Karpas-422 (cell line): ENCODE measurements around the gene SUGCT. TPM values are rescaled to one million over a fixed set of nuclear protein-coding genes. Genes with fewer than 3 reads are reported as not detected.

ENCODE experiments used
- DNase-seq: peaks from one replicate; pipeline ENCODE4 v3.0.0-alpha.2; 2015
- H2AFZ ChIP-seq: fragments of 200-600 bp; sonication (generic); 2 replicates; pipeline ENCODE4 v1.6.1; 2014; ENCODE audit warnings: antibody characterized with exemption, low read length, mixed read lengths
- H3K27ac ChIP-seq: fragments of 200-600 bp; sonication (generic); 2 replicates; pipeline ENCODE4 v1.5.1; 2014; ENCODE audit warnings: mild to moderate bottlenecking, low read length, moderate library complexity
- H3K27me3 ChIP-seq: fragments of 200-600 bp; sonication (generic); 2 replicates; pipeline ENCODE4 v1.6.1; 2014; ENCODE audit warnings: low read length, mixed read lengths
- H3K36me3 ChIP-seq: fragments of 200-600 bp; sonication (generic); 2 replicates; pipeline ENCODE4 v1.6.1; 2014; ENCODE audit warnings: low read length, mixed read lengths; ENCODE audit not compliant: insufficient read depth
- H3K4me1 ChIP-seq: fragments of 200-600 bp; sonication (generic); 2 replicates; pipeline ENCODE4 v1.6.1; 2014; ENCODE audit warnings: mild to moderate bottlenecking, low read length, mixed read lengths
- H3K4me2 ChIP-seq: fragments of 200-600 bp; sonication (generic); 2 replicates; pipeline ENCODE4 v1.6.1; 2014; ENCODE audit warnings: low read length, low read depth, mild to moderate bottlenecking; ENCODE audit not compliant: poor library complexity, severe bottlenecking
- H3K4me3 ChIP-seq: fragments of 200-600 bp; sonication (generic); 2 replicates; pipeline ENCODE4 v1.5.1; 2014; ENCODE audit warnings: mild to moderate bottlenecking, antibody characterized with exemption, low read length, mixed read lengths
- H3K79me2 ChIP-seq: fragments of 200-600 bp; sonication (generic); 2 replicates; pipeline ENCODE4 v1.6.1; 2014; ENCODE audit warnings: mild to moderate bottlenecking, low read length, mixed read lengths
- H3K9ac ChIP-seq: fragments of 200-600 bp; sonication (generic); 2 replicates; pipeline ENCODE4 v1.6.0; 2014; ENCODE audit warnings: low read length
- H3K9me2 ChIP-seq: fragments of 200-600 bp; sonication (generic), shearing (Covaris generic); replicated peaks from 2 replicates; pipeline ENCODE4 v1.6.0; 2014; ENCODE audit warnings: mild to moderate bottlenecking, low read length, moderate library complexity; ENCODE audit not compliant: insufficient read depth
- H3K9me3 ChIP-seq: fragments of 300-700, 200-600 bp; sonication (generic); 2 replicates; pipeline ENCODE4 v1.6.1; 2014; ENCODE audit warnings: low read length, mixed read lengths
- H4K20me1 ChIP-seq: fragments of 200-600 bp; sonication (generic); 2 replicates; pipeline ENCODE4 v1.6.1; 2014; ENCODE audit warnings: mild to moderate bottlenecking, antibody characterized with exemption, low read length, low read depth; ENCODE audit not compliant: insufficient read depth
- total RNA-seq: library from RNA; depleted of rRNA; stranded (reverse); fragments of >200 nt; shearing (Covaris generic); gene quantifications from 2 replicates; pipeline ENCODE4 v1.2.3, GENCODE V29; 2014; ENCODE audit warnings: low replicate concordance

SUGCT gene
- total RNA-seq, 1 experiment from 2014 or later = 0.48 TPM

GRCh38 chr7:40192036-40192435 is 57.2 kb downstream of the SUGCT start:
- Histone ChIP-seq H3K4me3 (no peak overlapping the region), H3K27me3 (no peaks in the 10 kb centered on the region), H4K20me1 (no peaks in the 10 kb centered on the region), H2AFZ (no peak overlapping the region), H3K4me2 (no peak overlapping the region), H3K9me3 (no peaks in the 10 kb centered on the region), H3K9ac (no peak overlapping the region), H3K27ac (no peak overlapping the region), H3K36me3 (no peaks in the 10 kb centered on the region), H3K79me2 (no peaks in the 10 kb centered on the region), H3K4me1 (no peaks in the 10 kb centered on the region), H3K9me2 (no peaks in the 10 kb centered on the region)
- DNase-seq = no peak

GRCh38 chr7:40194745-40195144 is 59.9 kb downstream of the SUGCT start:
- H3K4me1 ChIP-seq = no peaks in the 10 kb centered on the region
- no peak overlapping the region for H2AFZ ChIP-seq
- no peaks in the 10 kb centered on the region for H3K27me3 ChIP-seq
- H3K36me3 ChIP-seq = no peaks in the 10 kb centered on the region
- H3K9ac ChIP-seq = no peak overlapping the region
- H3K79me2 ChIP-seq = no peaks in the 10 kb centered on the region
- H3K9me2 ChIP-seq = no peaks in the 10 kb centered on the region
- H3K4me3 ChIP-seq = no peak overlapping the region
- H3K9me3 ChIP-seq = no peaks in the 10 kb centered on the region
- no peaks in the 10 kb centered on the region for H4K20me1 ChIP-seq
- no peak overlapping the region for H3K4me2 ChIP-seq
- H3K27ac ChIP-seq = no peak overlapping the region
- DNase-seq = no peak

- H3K9ac ChIP-seq = no peak overlapping the region
These were observed 62.7 kb downstream of the SUGCT start for GRCh38 chr7:40197527-40197926.

GRCh38 chr7:40199076-40199802 is 64.4 kb downstream of the SUGCT start:
- Histone ChIP-seq H3K27me3 (no peaks in the 10 kb centered on the region), H3K4me3 (no peak overlapping the region), H3K9me3 (no peaks in the 10 kb centered on the region), H2AFZ (no peak overlapping the region), H3K9ac (no peak overlapping the region), H3K9me2 (no peaks in the 10 kb centered on the region), H3K27ac (no peak overlapping the region), H4K20me1 (no peaks in the 10 kb centered on the region), H3K36me3 (no peaks in the 10 kb centered on the region), H3K4me2 (no peak overlapping the region), H3K4me1 (no peaks in the 10 kb centered on the region), H3K79me2 (no peaks in the 10 kb centered on the region)
- DNase-seq = peak; percentile 41

More at GRCh38 chr7:40197527-40197926, 62.7 kb downstream of the SUGCT start:
- H4K20me1 ChIP-seq = no peaks in the 10 kb centered on the region
- H3K9me3 ChIP-seq = no peaks in the 10 kb centered on the region
- no peak overlapping the region for H3K4me2 ChIP-seq
- no peaks in the 10 kb centered on the region for H3K4me1 ChIP-seq
- no peak overlapping the region for H2AFZ ChIP-seq
- H3K9me2 ChIP-seq = no peaks in the 10 kb centered on the region
- H3K27ac ChIP-seq = no peak overlapping the region
- H3K79me2 ChIP-seq = no peaks in the 10 kb centered on the region
- H3K36me3 ChIP-seq = no peaks in the 10 kb centered on the region
- DNase-seq = no peak
- no peaks in the 10 kb centered on the region for H3K27me3 ChIP-seq
- H3K4me3 ChIP-seq = no peak overlapping the region

GRCh38 chr7:40200791-40201190 is 66.0 kb downstream of the SUGCT start:
- Histone ChIP-seq H3K4me3 (no peak overlapping the region), H3K27ac (no peak overlapping the region), H3K4me1 (no peaks in the 10 kb centered on the region), H3K9me3 (no peaks in the 10 kb centered on the region), H3K36me3 (no peaks in the 10 kb centered on the region), H3K9me2 (no peaks in the 10 kb centered on the region), H2AFZ (no peak overlapping the region), H3K79me2 (no peaks in the 10 kb centered on the region), H3K27me3 (no peaks in the 10 kb centered on the region), H4K20me1 (no peaks in the 10 kb centered on the region), H3K9ac (no peak overlapping the region), H3K4me2 (no peak overlapping the region)
- no peak for DNase-seq

GRCh38 chr7:40202851-40203250 is 68.0 kb downstream of the SUGCT start:
- Histone ChIP-seq H3K27me3 (no peaks in the 10 kb centered on the region), H4K20me1 (no peaks in the 10 kb centered on the region), H3K4me2 (no peak overlapping the region), H2AFZ (no peak overlapping the region), H3K9me2 (no peaks in the 10 kb centered on the region), H3K27ac (no peak overlapping the region), H3K9ac (no peak overlapping the region), H3K4me3 (no peak overlapping the region), H3K9me3 (no peaks in the 10 kb centered on the region), H3K79me2 (no peaks in the 10 kb centered on the region), H3K4me1 (no peaks in the 10 kb centered on the region), H3K36me3 (no peaks in the 10 kb centered on the region)
- no peak for DNase-seq

GRCh38 chr7:40204581-40204980 is 69.8 kb downstream of the SUGCT start:
- Histone ChIP-seq H3K4me2 (no peak overlapping the region), H4K20me1 (no peaks in the 10 kb centered on the region), H3K9ac (no peak overlapping the region), H3K9me2 (no peaks in the 10 kb centered on the region), H3K27me3 (no peaks in the 10 kb centered on the region), H3K79me2 (no peaks in the 10 kb centered on the region), H3K9me3 (no peaks in the 10 kb centered on the region), H3K4me3 (no peak overlapping the region), H3K36me3 (no peaks in the 10 kb centered on the region), H3K4me1 (no peaks in the 10 kb centered on the region), H2AFZ (no peak overlapping the region), H3K27ac (no peak overlapping the region)
- no peak for DNase-seq

GRCh38 chr7:40205992-40206391 is 71.2 kb downstream of the SUGCT start:
- no peak overlapping the region for H2AFZ ChIP-seq
- no peaks in the 10 kb centered on the region for H3K4me1 ChIP-seq
- H3K27ac ChIP-seq = no peak overlapping the region
- H3K79me2 ChIP-seq = no peaks in the 10 kb centered on the region
- no peaks in the 10 kb centered on the region for H4K20me1 ChIP-seq
- no peaks in the 10 kb centered on the region for H3K9me3 ChIP-seq
- H3K9ac ChIP-seq = no peak overlapping the region
- no peaks in the 10 kb centered on the region for H3K27me3 ChIP-seq
- H3K4me2 ChIP-seq = no peak overlapping the region
- no peak for DNase-seq
- H3K36me3 ChIP-seq = no peaks in the 10 kb centered on the region
- no peak overlapping the region for H3K4me3 ChIP-seq
- H3K9me2 ChIP-seq = no peaks in the 10 kb centered on the region
